OCI-LY3 (cell line): ENCODE measurements around the gene CNNM2.

Source experiments
- H2AFZ ChIP-seq: fragments of 200-600, 300-600 bp; shearing (Covaris generic); 2 replicates; pipeline ENCODE4 v1.6.0; 2014; ENCODE audit warnings: antibody characterized with exemption, low read depth, low read length
- H3K27ac ChIP-seq: fragments of 200-600, 300-600 bp; sonication (generic); 2 replicates; pipeline ENCODE4 v1.5.1; 2014; ENCODE audit warnings: mild to moderate bottlenecking, low read length, moderate library complexity, mixed read lengths
- H3K27me3 ChIP-seq: fragments of 200-600, 300-600 bp; sonication (generic); 2 replicates; pipeline ENCODE4 v1.6.1; 2014; ENCODE audit warnings: low read depth, low read length, mixed read lengths
- H3K36me3 ChIP-seq: fragments of 200-600, 300-600 bp; sonication (generic); replicated peaks from 2 replicates; pipeline ENCODE3; 2014; ENCODE audit warnings: low read depth, low read length, mixed read lengths
- H3K4me1 ChIP-seq: fragments of 300-600, 200-600 bp; sonication (generic); 2 replicates; pipeline ENCODE4 v1.6.1; 2014; ENCODE audit warnings: low read length, mixed read lengths
- H3K4me2 ChIP-seq: fragments of 200-600, 300-600 bp; sonication (generic); 2 replicates; pipeline ENCODE4 v1.6.1; 2014; ENCODE audit warnings: low read length, mixed read lengths
- H3K4me3 ChIP-seq: fragments of 300-600, 200-600 bp; sonication (generic); 2 replicates; pipeline ENCODE4 v1.5.1; 2014; ENCODE audit warnings: antibody characterized with exemption, mild to moderate bottlenecking, low read length, moderate library complexity
- H3K79me2 ChIP-seq: fragments of 300-600, 200-600 bp; shearing (Covaris generic); 2 replicates; pipeline ENCODE4 v1.6.1; 2014; ENCODE audit warnings: mild to moderate bottlenecking, low read length, mixed read lengths
- H3K9ac ChIP-seq: fragments of 300-600, 200-600 bp; shearing (Covaris generic); 2 replicates; pipeline ENCODE4 v1.6.0; 2014; ENCODE audit warnings: mild to moderate bottlenecking, low read length, moderate library complexity
- H3K9me3 ChIP-seq: fragments of 200-600, 300-600 bp; shearing (Covaris generic); 2 replicates; pipeline ENCODE4 v1.6.1; 2014; ENCODE audit warnings: low read length, mixed read lengths; ENCODE audit not compliant: insufficient read depth
- H4K20me1 ChIP-seq: fragments of 200-600, 300-600 bp; sonication (generic); 2 replicates; pipeline ENCODE4 v1.6.1; 2016; ENCODE audit warnings: low read length, mixed read lengths; ENCODE audit not compliant: insufficient read depth
- EZH2phosphoT487 ChIP-seq: fragments of 200-600 bp; shearing (Covaris generic); IDR thresholded peaks from 2 replicates; pipeline ENCODE4 v1.6.1; 2018; ENCODE audit warnings: antibody characterized with exemption, mixed run types, low read depth
- TF ChIP-seq, protein P1 (sequence below): fragments of 200-600, 300-600 bp; sonication (generic); IDR thresholded peaks from 2 replicates; pipeline ENCODE4 v1.5.1; 2014; ENCODE audit warnings: antibody characterized with exemption, low read length, low read depth

The CNNM2 gene

DNA sequence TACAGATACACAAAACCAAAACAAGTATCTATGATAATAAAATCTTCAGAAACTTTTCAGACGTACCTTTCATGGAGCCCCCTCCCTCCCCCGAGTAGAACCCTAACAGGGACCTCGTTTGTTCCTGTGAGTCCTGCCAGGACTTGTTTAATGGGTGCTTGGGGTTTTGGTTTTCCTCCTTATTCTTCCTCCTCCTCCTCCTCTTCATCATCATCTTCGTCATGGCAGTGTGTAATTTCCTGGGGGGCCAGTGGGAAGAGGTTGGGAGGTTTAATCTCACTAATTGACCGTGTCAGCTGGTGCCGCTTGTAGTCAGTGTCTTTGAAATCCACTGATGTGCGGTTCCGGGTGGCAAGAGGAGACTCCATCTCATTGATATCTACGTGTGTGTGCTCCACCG, 171.4 kb downstream of the CNNM2 start:
- H3K79me2 ChIP-seq, result no peaks in the 10 kb centered on the region
- H4K20me1 ChIP-seq, result no peaks in the 10 kb centered on the region
- peaks cover 17% of the 10 kb centered on the region for H3K36me3 ChIP-seq
- H3K4me3 ChIP-seq, result no peak overlapping the region
- no peak overlapping the region for H2AFZ ChIP-seq
- H3K4me2 ChIP-seq, result no peak overlapping the region
- TF ChIP-seq EZH2phosphoT487, result no peak
- TF ChIP-seq, protein P1, sequence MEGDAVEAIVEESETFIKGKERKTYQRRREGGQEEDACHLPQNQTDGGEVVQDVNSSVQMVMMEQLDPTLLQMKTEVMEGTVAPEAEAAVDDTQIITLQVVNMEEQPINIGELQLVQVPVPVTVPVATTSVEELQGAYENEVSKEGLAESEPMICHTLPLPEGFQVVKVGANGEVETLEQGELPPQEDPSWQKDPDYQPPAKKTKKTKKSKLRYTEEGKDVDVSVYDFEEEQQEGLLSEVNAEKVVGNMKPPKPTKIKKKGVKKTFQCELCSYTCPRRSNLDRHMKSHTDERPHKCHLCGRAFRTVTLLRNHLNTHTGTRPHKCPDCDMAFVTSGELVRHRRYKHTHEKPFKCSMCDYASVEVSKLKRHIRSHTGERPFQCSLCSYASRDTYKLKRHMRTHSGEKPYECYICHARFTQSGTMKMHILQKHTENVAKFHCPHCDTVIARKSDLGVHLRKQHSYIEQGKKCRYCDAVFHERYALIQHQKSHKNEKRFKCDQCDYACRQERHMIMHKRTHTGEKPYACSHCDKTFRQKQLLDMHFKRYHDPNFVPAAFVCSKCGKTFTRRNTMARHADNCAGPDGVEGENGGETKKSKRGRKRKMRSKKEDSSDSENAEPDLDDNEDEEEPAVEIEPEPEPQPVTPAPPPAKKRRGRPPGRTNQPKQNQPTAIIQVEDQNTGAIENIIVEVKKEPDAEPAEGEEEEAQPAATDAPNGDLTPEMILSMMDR, result no peak
- H3K9ac ChIP-seq, result no peak overlapping the region
- H3K27me3 ChIP-seq, result no peaks in the 10 kb centered on the region
- no peaks in the 10 kb centered on the region for H3K9me3 ChIP-seq
- H3K4me1 ChIP-seq, result no peaks in the 10 kb centered on the region
- no peak overlapping the region for H3K27ac ChIP-seq

DNA sequence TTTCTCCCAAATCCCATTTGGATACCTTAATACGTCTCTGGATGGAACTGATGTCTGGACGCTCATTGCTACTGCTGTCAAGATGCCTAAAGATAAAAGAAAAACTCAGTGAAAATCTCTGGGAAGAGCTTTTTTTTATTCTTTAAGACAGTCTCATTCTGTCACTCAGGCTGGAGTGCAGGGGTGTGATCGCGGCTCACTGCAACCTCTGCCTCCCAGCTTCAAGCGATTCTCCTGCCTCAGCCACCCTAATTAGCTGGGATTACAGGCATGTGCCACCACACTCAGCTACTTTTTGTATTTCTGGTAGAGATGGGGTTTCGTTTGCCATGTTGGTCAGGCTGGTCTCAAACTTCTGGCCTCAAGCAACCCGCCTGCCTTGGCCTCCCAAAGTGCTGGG, 172.8 kb downstream of the CNNM2 start:
- Histone ChIP-seq H3K4me2 (no peak overlapping the region), H2AFZ (no peak overlapping the region), H3K27me3 (no peaks in the 10 kb centered on the region), H3K4me1 (no peaks in the 10 kb centered on the region), H3K4me3 (no peak overlapping the region), H3K27ac (no peak overlapping the region), H3K79me2 (no peaks in the 10 kb centered on the region), H3K9ac (no peak overlapping the region), H3K36me3 (peaks cover 17% of the 10 kb centered on the region), H4K20me1 (no peaks in the 10 kb centered on the region), H3K9me3 (no peaks in the 10 kb centered on the region)
- TF ChIP-seq EZH2phosphoT487, result no peak
- TF ChIP-seq, protein P1, result no peak

DNA sequence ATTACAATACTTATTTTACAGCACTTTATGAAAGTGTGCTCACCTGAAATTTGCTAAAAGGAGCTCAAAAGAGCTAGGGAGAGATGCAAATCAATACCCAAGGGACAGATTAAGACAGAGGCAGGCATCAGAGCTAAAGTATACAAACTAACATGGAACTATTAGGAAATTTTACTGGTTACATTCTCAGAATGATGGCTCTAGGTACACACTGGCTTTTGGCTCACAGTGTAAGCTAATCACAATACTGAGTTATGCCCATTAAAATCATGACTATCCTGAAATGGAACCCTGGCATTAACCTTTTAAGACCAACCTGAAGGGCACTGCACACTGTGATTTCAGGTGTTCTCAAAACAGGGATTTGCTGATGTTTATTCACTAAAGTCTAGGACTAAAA, 176.9 kb downstream of the CNNM2 start:
- H4K20me1 ChIP-seq, result no peaks in the 10 kb centered on the region
- H3K9ac ChIP-seq, result no peak overlapping the region
- H3K79me2 ChIP-seq, result no peaks in the 10 kb centered on the region
- TF ChIP-seq, protein P1, result no peak
- no peak for TF ChIP-seq EZH2phosphoT487
- peaks cover 12% of the 10 kb centered on the region for H3K36me3 ChIP-seq
- H3K4me2 ChIP-seq, result no peak overlapping the region
- no peak overlapping the region for H3K4me3 ChIP-seq
- no peaks in the 10 kb centered on the region for H3K4me1 ChIP-seq
- H2AFZ ChIP-seq, result no peak overlapping the region
- H3K27ac ChIP-seq, result no peak overlapping the region
- no peaks in the 10 kb centered on the region for H3K27me3 ChIP-seq
- H3K9me3 ChIP-seq, result no peaks in the 10 kb centered on the region

DNA sequence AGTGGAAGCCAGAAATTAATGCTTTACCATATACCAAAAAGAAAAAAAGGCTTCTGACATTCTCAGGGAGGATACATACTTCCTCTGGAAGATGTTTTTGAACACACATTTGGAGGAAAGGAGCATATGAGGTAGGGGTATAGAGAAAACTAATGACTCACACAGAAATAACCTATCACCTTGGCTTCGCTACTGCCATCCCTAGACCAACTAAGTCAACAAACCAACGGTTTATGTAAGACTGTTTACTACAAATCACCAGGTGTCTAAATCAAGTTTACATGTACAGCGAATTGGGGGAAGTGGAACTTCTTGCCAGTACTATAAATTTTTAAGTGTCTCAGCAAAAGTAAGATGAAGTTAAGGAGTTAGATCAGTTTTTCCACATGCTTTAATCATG, 178.0 kb downstream of the CNNM2 start:
- Histone ChIP-seq H2AFZ (no peak overlapping the region), H3K4me1 (no peaks in the 10 kb centered on the region), H3K79me2 (no peaks in the 10 kb centered on the region), H4K20me1 (no peaks in the 10 kb centered on the region), H3K9me3 (no peaks in the 10 kb centered on the region), H3K27ac (no peak overlapping the region), H3K27me3 (no peaks in the 10 kb centered on the region), H3K4me2 (no peak overlapping the region), H3K9ac (no peak overlapping the region), H3K4me3 (no peak overlapping the region), H3K36me3 (peaks cover 7% of the 10 kb centered on the region)
- TF ChIP-seq, protein P1, result no peak
- TF ChIP-seq EZH2phosphoT487, result no peak
